Measurements from ENCODE around the gene MOSPD3. TPM values are rescaled to one million over a fixed set of nuclear protein-coding genes. Genes with fewer than 3 reads are reported as not detected.

The MOSPD3 gene
- total and polyA plus RNA-seq, 2 of the 13 experiments (the other 11 are each of a cell fraction or from before 2014, with no cell fraction given) = 7.6 to 8.8 TPM

DNA sequence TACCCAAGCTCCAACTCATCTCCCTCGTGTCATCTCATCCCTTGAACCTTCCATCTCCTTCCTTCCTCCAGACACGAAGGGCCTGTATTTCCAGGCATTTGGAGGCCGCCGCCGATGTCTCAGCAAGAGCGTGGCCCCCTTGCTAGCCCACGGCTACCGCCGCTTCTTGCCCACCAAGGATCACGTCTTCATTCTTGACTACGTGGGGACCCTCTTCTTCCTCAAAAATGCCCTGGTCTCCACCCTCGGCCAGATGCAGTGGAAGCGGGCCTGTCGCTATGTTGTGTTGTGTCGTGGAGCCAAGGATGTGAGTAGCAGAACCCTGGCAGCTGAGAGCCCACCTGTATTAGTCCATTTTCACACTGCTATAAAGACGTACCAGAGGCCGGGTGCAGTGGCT lies 20.7 kb upstream of the MOSPD3 start:
- H3K79me2 ChIP-seq (ENCODE audit: insufficient read depth, low read length) = no peaks in the 10 kb centered on the region
- no TSS peak for BruUV-seq (replicated peaks)
- intact Hi-C loops (cut with micrococcal nuclease; ENCODE audit: unreplicated experiment) = no loop called here
- peaks cover 37% of the 10 kb centered on the region for H3K4me1 ChIP-seq (ENCODE audit: insufficient read depth, low read length)
- H2AFZ ChIP-seq (ENCODE audit: low read length) = no peak overlapping the region
- no peak overlapping the region for H3K4me3 ChIP-seq (replicated peaks in 1 of 3; ENCODE audit: insufficient read depth in 1 of 3, low read depth in 2 of 3, low read length in 3 of 3)
- peaks cover 0 to 18% of the 10 kb centered on the region in 2 experiments; a peak in 3 of 5 replicates for H3K27me3 ChIP-seq (ENCODE audit: control insufficient read depth in 1 of 2, insufficient read depth in 2 of 2, low read length in 2 of 2)
- FAIRE-seq (no peak), ATAC-seq (no peak), DNase-seq (ENCODE audit: low spot score) (no peak)
- in situ Hi-C loops (cut with HindIII; ENCODE audit: extremely low pct_ligation_motif_present, low pct_unique_long_range_greater_than_20kb) = no loop called here
- no peaks in the 10 kb centered on the region for H3K36me3 ChIP-seq (replicated peaks in 1 of 2; ENCODE audit: control insufficient read depth in 1 of 2, insufficient read depth in 2 of 2, low read length in 2 of 2)
- 72% methylated on average over 17 of the region's 17 CpGs for WGBS (ENCODE audit: low lambda C conversion rate)
- H4K20me1 ChIP-seq (ENCODE audit: insufficient read depth, low read length) = no peaks in the 10 kb centered on the region
- H3K9me3 ChIP-seq (ENCODE audit: low read length) = no peaks in the 10 kb centered on the region
- H3K9ac ChIP-seq (ENCODE audit: insufficient read depth, low read depth, low read length) = no peak overlapping the region
- POLR2A ChIA-PET = no interaction called here
- no peak overlapping the region for H3K4me2 ChIP-seq (ENCODE audit: low read depth, low read length)
- CTCF ChIA-PET (ENCODE audit: low intra/inter-chr PET ratio, low total read pairs) = no interaction called here
- no peak overlapping the region for H3K27ac ChIP-seq (ENCODE audit: extremely low read length, insufficient read depth, low read length)
- TF ChIP-seq, protein P1, sequence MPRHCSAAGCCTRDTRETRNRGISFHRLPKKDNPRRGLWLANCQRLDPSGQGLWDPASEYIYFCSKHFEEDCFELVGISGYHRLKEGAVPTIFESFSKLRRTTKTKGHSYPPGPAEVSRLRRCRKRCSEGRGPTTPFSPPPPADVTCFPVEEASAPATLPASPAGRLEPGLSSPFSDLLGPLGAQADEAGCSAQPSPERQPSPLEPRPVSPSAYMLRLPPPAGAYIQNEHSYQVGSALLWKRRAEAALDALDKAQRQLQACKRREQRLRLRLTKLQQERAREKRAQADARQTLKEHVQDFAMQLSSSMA (CRISPR knock-in tag; IDR thresholded peaks at IDR 0.05) = no peak
- no peak for TF ChIP-seq ZNF205 (CRISPR knock-in tag; IDR thresholded peaks at IDR 0.05)
- TF ChIP-seq POLR2AphosphoS5 (IDR thresholded peaks at IDR 0.05; ENCODE audit: low read depth, low read length) = no peak
- TF ChIP-seq RARA (CRISPR knock-in tag; IDR thresholded peaks at IDR 0.05) = no peak
- TF ChIP-seq, protein P2, sequence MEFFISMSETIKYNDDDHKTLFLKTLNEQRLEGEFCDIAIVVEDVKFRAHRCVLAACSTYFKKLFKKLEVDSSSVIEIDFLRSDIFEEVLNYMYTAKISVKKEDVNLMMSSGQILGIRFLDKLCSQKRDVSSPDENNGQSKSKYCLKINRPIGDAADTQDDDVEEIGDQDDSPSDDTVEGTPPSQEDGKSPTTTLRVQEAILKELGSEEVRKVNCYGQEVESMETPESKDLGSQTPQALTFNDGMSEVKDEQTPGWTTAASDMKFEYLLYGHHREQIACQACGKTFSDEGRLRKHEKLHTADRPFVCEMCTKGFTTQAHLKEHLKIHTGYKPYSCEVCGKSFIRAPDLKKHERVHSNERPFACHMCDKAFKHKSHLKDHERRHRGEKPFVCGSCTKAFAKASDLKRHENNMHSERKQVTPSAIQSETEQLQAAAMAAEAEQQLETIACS (CRISPR knock-in tag; IDR thresholded peaks at IDR 0.05) = no peak
- TF ChIP-seq ZNF570 (CRISPR knock-in tag; IDR thresholded peaks at IDR 0.05; ENCODE audit: borderline replicate concordance) = no peak
- no peak for TF ChIP-seq CENPT (CRISPR knock-in tag; IDR thresholded peaks at IDR 0.05; ENCODE audit: low read depth)
- no peak for TF ChIP-seq ZNF558 (CRISPR knock-in tag; IDR thresholded peaks at IDR 0.05; ENCODE audit: borderline replicate concordance)
- TF ChIP-seq CAMTA2 (CRISPR knock-in tag; IDR thresholded peaks at IDR 0.05; ENCODE audit: borderline replicate concordance) = no peak
- TF ChIP-seq ZEB1 (IDR thresholded peaks at IDR 0.05; ENCODE audit: insufficient replicate concordance, low read depth) = no peak
- TF ChIP-seq HMGA1 (CRISPR knock-in tag; conservative IDR thresholded peaks at IDR 0.05) = no peak
- TF ChIP-seq, protein P3, sequence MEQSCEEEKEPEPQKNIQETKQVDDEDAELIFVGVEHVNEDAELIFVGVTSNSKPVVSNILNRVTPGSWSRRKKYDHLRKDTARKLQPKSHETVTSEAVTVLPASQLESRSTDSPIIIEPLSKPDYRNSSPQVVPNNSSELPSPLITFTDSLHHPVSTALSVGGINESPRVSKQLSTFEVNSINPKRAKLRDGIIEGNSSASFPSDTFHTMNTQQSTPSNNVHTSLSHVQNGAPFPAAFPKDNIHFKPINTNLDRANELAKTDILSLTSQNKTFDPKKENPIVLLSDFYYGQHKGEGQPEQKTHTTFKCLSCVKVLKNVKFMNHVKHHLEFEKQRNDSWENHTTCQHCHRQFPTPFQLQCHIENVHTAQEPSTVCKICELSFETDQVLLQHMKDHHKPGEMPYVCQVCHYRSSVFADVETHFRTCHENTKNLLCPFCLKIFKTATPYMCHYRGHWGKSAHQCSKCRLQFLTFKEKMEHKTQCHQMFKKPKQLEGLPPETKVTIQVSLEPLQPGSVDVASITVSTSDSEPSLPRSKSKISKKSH (CRISPR knock-in tag; IDR thresholded peaks at IDR 0.05; ENCODE audit: borderline replicate concordance) = no peak
- TF ChIP-seq SP2 (CRISPR knock-in tag; IDR thresholded peaks at IDR 0.05) = no peak
- no peak for TF ChIP-seq ZNF616 (CRISPR knock-in tag; IDR thresholded peaks at IDR 0.05; ENCODE audit: low read depth)
- TF ChIP-seq, protein P4, sequence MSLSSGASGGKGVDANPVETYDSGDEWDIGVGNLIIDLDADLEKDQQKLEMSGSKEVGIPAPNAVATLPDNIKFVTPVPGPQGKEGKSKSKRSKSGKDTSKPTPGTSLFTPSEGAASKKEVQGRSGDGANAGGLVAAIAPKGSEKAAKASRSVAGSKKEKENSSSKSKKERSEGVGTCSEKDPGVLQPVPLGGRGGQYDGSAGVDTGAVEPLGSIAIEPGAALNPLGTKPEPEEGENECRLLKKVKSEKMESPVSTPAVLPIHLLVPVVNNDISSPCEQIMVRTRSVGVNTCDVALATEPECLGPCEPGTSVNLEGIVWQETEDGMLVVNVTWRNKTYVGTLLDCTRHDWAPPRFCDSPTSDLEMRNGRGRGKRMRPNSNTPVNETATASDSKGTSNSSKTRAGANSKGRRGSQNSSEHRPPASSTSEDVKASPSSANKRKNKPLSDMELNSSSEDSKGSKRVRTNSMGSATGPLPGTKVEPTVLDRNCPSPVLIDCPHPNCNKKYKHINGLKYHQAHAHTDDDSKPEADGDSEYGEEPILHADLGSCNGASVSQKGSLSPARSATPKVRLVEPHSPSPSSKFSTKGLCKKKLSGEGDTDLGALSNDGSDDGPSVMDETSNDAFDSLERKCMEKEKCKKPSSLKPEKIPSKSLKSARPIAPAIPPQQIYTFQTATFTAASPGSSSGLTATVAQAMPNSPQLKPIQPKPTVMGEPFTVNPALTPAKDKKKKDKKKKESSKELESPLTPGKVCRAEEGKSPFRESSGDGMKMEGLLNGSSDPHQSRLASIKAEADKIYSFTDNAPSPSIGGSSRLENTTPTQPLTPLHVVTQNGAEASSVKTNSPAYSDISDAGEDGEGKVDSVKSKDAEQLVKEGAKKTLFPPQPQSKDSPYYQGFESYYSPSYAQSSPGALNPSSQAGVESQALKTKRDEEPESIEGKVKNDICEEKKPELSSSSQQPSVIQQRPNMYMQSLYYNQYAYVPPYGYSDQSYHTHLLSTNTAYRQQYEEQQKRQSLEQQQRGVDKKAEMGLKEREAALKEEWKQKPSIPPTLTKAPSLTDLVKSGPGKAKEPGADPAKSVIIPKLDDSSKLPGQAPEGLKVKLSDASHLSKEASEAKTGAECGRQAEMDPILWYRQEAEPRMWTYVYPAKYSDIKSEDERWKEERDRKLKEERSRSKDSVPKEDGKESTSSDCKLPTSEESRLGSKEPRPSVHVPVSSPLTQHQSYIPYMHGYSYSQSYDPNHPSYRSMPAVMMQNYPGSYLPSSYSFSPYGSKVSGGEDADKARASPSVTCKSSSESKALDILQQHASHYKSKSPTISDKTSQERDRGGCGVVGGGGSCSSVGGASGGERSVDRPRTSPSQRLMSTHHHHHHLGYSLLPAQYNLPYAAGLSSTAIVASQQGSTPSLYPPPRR (CRISPR knock-in tag; IDR thresholded peaks at IDR 0.05; ENCODE audit: borderline replicate concordance) = no peak
- TF ChIP-seq ZNF660 (CRISPR knock-in tag; IDR thresholded peaks at IDR 0.05; ENCODE audit: borderline replicate concordance, low read depth) = no peak
- TF ChIP-seq ZMYM4 (CRISPR knock-in tag; IDR thresholded peaks at IDR 0.05) = no peak
- TF ChIP-seq EEA1 (CRISPR knock-in tag; IDR thresholded peaks at IDR 0.05; ENCODE audit: borderline replicate concordance) = no peak
